Panc1 (cell line): ENCODE measurements around the gene PCDHB9.
"Not testable (repeated sequence)": the region's sequence is repeated elsewhere in the genome, so short reads cannot be mapped to it uniquely, and the experiment has no call there.

Experiments
- CTCF ChIP-seq: fragments of 450-650 bp; IDR thresholded peaks from 2 replicates; pipeline ENCODE4 v1.5.1; 2017; ENCODE audit warnings: mild to moderate bottlenecking
- POLR2AphosphoS5 ChIP-seq: IDR thresholded peaks from 2 replicates; pipeline ENCODE4 v1.6.1; 2012; ENCODE audit warnings: mild to moderate bottlenecking, low read depth, low read length, moderate library complexity
- TF ChIP-seq, protein P1 (sequence below), 2 experiments: IDR thresholded peaks; 2 replicates each; pipeline ENCODE4 v1.6.1; 2011 to 2012; ENCODE audit warnings: low read depth in 2 of 2, control low read depth in 1 of 2, low read length in 1 of 2, mild to moderate bottlenecking in 1 of 2, moderate library complexity in 1 of 2; ENCODE audit not compliant: insufficient read depth in 1 of 2

GRCh38 chr5:141179876-141180275, 7.1 kb upstream of the PCDHB9 start:
- TF ChIP-seq CTCF, POLR2AphosphoS5: not testable (repeated sequence)
- TF ChIP-seq, protein P1, sequence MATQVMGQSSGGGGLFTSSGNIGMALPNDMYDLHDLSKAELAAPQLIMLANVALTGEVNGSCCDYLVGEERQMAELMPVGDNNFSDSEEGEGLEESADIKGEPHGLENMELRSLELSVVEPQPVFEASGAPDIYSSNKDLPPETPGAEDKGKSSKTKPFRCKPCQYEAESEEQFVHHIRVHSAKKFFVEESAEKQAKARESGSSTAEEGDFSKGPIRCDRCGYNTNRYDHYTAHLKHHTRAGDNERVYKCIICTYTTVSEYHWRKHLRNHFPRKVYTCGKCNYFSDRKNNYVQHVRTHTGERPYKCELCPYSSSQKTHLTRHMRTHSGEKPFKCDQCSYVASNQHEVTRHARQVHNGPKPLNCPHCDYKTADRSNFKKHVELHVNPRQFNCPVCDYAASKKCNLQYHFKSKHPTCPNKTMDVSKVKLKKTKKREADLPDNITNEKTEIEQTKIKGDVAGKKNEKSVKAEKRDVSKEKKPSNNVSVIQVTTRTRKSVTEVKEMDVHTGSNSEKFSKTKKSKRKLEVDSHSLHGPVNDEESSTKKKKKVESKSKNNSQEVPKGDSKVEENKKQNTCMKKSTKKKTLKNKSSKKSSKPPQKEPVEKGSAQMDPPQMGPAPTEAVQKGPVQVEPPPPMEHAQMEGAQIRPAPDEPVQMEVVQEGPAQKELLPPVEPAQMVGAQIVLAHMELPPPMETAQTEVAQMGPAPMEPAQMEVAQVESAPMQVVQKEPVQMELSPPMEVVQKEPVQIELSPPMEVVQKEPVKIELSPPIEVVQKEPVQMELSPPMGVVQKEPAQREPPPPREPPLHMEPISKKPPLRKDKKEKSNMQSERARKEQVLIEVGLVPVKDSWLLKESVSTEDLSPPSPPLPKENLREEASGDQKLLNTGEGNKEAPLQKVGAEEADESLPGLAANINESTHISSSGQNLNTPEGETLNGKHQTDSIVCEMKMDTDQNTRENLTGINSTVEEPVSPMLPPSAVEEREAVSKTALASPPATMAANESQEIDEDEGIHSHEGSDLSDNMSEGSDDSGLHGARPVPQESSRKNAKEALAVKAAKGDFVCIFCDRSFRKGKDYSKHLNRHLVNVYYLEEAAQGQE (IDR thresholded peaks at IDR 0.05; ENCODE audit: insufficient read depth in 1 of 2, low read depth in 2 of 2, low read length in 1 of 2) = not testable (repeated sequence)
